ENCODE measurements around the gene LNPEP.

Gene LNPEP

DNA sequence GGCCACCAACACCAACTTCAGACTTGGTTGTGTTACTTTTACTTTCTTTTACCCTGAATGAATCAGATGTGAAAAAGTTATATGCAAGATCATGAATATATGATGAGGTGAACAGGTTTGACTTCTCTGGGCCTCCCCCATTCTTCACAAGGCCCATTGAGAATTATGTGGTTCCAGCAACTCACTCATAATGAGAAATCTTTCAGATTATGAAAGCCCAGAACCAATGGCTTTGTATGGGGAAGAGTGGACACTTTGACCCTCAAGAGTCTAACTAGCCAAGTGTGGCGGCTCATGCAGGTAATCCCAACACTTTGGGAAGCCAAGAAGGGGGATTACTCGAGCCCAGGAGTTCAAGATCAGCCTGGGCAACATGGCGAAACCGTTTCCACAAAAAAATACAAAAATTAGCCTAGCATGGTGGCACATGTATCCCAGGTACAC lies 16.1 kb upstream of the LNPEP start:
- no peak for DNase-seq
- Histone ChIP-seq H3K4me1 (ENCODE audit: insufficient read depth, low read length) (no peaks in the 10 kb centered on the region), H3K9me3 (ENCODE audit: insufficient read depth, low read length, severe bottlenecking) (no peaks in the 10 kb centered on the region), H3K36me3 (ENCODE audit: insufficient read depth, low read length) (peaks cover 50% of the 10 kb centered on the region), H3K27me3 (ENCODE audit: insufficient read depth, low read length, poor library complexity) (no peaks in the 10 kb centered on the region), H3K4me3 (ENCODE audit: low read depth in 1 of 2, low read length in 2 of 2) (no peak overlapping the region), H2AFZ (ENCODE audit: low read depth, low read length) (no peak overlapping the region), H3K27ac (ENCODE audit: low read length) (no peak overlapping the region), H4K20me1 (ENCODE audit: insufficient read depth, low read length) (no peaks in the 10 kb centered on the region), H3K79me2 (ENCODE audit: insufficient read depth, low read length) (no peaks in the 10 kb centered on the region), H3K4me2 (ENCODE audit: insufficient read depth, low read length) (no peak overlapping the region), H3K9ac (ENCODE audit: low read depth, low read length) (no peak overlapping the region)
- TF ChIP-seq EZH2 (IDR thresholded peaks at IDR 0.05; ENCODE audit: borderline replicate concordance, low read depth, low read length, severe bottlenecking): no peak
- TF ChIP-seq, protein P1, sequence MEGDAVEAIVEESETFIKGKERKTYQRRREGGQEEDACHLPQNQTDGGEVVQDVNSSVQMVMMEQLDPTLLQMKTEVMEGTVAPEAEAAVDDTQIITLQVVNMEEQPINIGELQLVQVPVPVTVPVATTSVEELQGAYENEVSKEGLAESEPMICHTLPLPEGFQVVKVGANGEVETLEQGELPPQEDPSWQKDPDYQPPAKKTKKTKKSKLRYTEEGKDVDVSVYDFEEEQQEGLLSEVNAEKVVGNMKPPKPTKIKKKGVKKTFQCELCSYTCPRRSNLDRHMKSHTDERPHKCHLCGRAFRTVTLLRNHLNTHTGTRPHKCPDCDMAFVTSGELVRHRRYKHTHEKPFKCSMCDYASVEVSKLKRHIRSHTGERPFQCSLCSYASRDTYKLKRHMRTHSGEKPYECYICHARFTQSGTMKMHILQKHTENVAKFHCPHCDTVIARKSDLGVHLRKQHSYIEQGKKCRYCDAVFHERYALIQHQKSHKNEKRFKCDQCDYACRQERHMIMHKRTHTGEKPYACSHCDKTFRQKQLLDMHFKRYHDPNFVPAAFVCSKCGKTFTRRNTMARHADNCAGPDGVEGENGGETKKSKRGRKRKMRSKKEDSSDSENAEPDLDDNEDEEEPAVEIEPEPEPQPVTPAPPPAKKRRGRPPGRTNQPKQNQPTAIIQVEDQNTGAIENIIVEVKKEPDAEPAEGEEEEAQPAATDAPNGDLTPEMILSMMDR (IDR thresholded peaks at IDR 0.05; ENCODE audit: borderline replicate concordance, extremely low read depth, low read length, poor library complexity, severe bottlenecking): no peak
- no peak for ATAC-seq (ENCODE audit: insufficient read depth, low read depth)

GRCh38 chr5:96920744-96921355 lies 15.0 kb upstream of the LNPEP start:
- Histone ChIP-seq H3K4me2 (ENCODE audit: insufficient read depth, low read length) (no peak overlapping the region), H4K20me1 (ENCODE audit: insufficient read depth, low read length) (no peaks in the 10 kb centered on the region), H3K4me3 (ENCODE audit: low read depth in 1 of 2, low read length in 2 of 2) (no peak overlapping the region), H3K9me3 (ENCODE audit: insufficient read depth, low read length, severe bottlenecking) (no peaks in the 10 kb centered on the region), H3K27me3 (ENCODE audit: insufficient read depth, low read length, poor library complexity) (no peaks in the 10 kb centered on the region), H3K79me2 (ENCODE audit: insufficient read depth, low read length) (no peaks in the 10 kb centered on the region), H3K4me1 (ENCODE audit: insufficient read depth, low read length) (no peaks in the 10 kb centered on the region), H3K27ac (ENCODE audit: low read length) (no peak overlapping the region), H3K36me3 (ENCODE audit: insufficient read depth, low read length) (peaks cover 42% of the 10 kb centered on the region), H3K9ac (ENCODE audit: low read depth, low read length) (no peak overlapping the region), H2AFZ (ENCODE audit: low read depth, low read length) (no peak overlapping the region)
- DNase-seq: no peak
- TF ChIP-seq EZH2 (IDR thresholded peaks at IDR 0.05; ENCODE audit: borderline replicate concordance, low read depth, low read length, severe bottlenecking): no peak
- TF ChIP-seq, protein P1 (IDR thresholded peaks at IDR 0.05; ENCODE audit: borderline replicate concordance, extremely low read depth, low read length, poor library complexity, severe bottlenecking): no peak
- ATAC-seq (ENCODE audit: insufficient read depth, low read depth): no peak

GRCh38 chr5:96922499-96923244 lies 13.2 kb upstream of the LNPEP start:
- TF ChIP-seq, protein P1 (IDR thresholded peaks at IDR 0.05; ENCODE audit: borderline replicate concordance, extremely low read depth, low read length, poor library complexity, severe bottlenecking): no peak
- no peak for TF ChIP-seq EZH2 (IDR thresholded peaks at IDR 0.05; ENCODE audit: borderline replicate concordance, low read depth, low read length, severe bottlenecking)
- Histone ChIP-seq H2AFZ (ENCODE audit: low read depth, low read length) (no peak overlapping the region), H3K36me3 (ENCODE audit: insufficient read depth, low read length) (peaks cover 24% of the 10 kb centered on the region; the same call in 1 of the 2 replicates), H3K27me3 (ENCODE audit: insufficient read depth, low read length, poor library complexity) (no peaks in the 10 kb centered on the region), H3K4me3 (ENCODE audit: low read depth in 1 of 2, low read length in 2 of 2) (no peak overlapping the region), H3K27ac (ENCODE audit: low read length) (no peak overlapping the region), H3K9ac (ENCODE audit: low read depth, low read length) (no peak overlapping the region), H3K9me3 (ENCODE audit: insufficient read depth, low read length, severe bottlenecking) (no peaks in the 10 kb centered on the region), H4K20me1 (ENCODE audit: insufficient read depth, low read length) (no peaks in the 10 kb centered on the region), H3K4me2 (ENCODE audit: insufficient read depth, low read length) (no peak overlapping the region), H3K79me2 (ENCODE audit: insufficient read depth, low read length) (no peaks in the 10 kb centered on the region), H3K4me1 (ENCODE audit: insufficient read depth, low read length) (no peaks in the 10 kb centered on the region)
- DNase-seq: no peak
- no peak for ATAC-seq (ENCODE audit: insufficient read depth, low read depth)
